B cell (primary cell): Measurements from ENCODE around the gene AP5M1.

ENCODE experiments used
- EZH2 ChIP-seq: IDR thresholded peaks from 2 replicates; pipeline ENCODE4 v1.6.1; 2012; ENCODE audit warnings: borderline replicate concordance, low read depth, mild to moderate bottlenecking, moderate library complexity, low read length; ENCODE audit not compliant: insufficient read depth, poor library complexity, severe bottlenecking
- TF ChIP-seq, protein P1 (sequence below): fragments of 200-600 bp; IDR thresholded peaks from one replicate; pipeline ENCODE4 v1.8.0; 2022; ENCODE audit warnings: antibody characterized with exemption, mild to moderate bottlenecking

- TF ChIP-seq, protein P1, sequence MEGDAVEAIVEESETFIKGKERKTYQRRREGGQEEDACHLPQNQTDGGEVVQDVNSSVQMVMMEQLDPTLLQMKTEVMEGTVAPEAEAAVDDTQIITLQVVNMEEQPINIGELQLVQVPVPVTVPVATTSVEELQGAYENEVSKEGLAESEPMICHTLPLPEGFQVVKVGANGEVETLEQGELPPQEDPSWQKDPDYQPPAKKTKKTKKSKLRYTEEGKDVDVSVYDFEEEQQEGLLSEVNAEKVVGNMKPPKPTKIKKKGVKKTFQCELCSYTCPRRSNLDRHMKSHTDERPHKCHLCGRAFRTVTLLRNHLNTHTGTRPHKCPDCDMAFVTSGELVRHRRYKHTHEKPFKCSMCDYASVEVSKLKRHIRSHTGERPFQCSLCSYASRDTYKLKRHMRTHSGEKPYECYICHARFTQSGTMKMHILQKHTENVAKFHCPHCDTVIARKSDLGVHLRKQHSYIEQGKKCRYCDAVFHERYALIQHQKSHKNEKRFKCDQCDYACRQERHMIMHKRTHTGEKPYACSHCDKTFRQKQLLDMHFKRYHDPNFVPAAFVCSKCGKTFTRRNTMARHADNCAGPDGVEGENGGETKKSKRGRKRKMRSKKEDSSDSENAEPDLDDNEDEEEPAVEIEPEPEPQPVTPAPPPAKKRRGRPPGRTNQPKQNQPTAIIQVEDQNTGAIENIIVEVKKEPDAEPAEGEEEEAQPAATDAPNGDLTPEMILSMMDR: no peak
- TF ChIP-seq EZH2: no peak
Measured at GRCh38 chr14:57345106-57345505, 76.3 kb downstream of the AP5M1 start.
